Measurements from ENCODE around the gene NFAM1.

The NFAM1 gene

DNA sequence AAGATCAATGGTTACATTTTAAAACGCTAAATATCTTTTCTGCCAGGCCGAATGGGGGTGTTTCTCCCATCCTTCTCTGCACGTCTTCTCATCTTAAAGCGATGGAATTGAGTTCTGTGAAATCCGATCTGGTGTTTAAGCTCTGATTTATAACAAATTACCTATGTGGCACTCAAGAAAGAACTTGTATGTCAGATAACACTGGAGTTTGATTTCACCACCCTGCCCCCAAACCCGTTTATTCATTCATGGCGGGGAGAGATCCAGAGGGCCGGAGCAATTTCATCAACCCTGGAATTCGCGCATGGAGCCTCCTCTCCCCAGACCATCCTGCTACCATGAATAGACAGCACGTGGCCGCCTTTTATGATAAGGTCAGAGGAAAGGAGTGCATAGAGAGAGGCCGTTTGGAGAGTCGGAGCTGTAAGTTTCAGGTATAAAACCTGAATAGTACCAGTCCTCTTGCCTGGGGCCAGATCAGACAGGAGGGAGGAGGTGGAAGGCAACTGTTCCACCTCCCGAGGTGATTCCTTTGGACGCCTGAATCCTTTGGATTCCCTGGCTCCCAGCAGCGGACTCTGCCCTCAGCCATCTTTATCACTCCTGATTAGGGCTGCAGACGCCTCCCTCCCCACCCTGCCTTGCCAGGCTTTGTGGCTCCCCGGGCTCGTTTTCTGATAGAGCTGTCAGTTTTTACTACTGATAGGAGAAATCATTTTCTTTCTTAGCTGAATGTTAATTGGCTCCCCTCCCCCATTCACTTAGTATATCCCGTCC is 27.3 kb upstream of the NFAM1 start:
- H3K4me2 ChIP-seq (ENCODE audit: low read depth, low read length, poor library complexity, severe bottlenecking) = no peak overlapping the region
- no peaks in the 10 kb centered on the region for H3K27me3 ChIP-seq (ENCODE audit: insufficient read depth, low read length, poor library complexity, severe bottlenecking)

DNA sequence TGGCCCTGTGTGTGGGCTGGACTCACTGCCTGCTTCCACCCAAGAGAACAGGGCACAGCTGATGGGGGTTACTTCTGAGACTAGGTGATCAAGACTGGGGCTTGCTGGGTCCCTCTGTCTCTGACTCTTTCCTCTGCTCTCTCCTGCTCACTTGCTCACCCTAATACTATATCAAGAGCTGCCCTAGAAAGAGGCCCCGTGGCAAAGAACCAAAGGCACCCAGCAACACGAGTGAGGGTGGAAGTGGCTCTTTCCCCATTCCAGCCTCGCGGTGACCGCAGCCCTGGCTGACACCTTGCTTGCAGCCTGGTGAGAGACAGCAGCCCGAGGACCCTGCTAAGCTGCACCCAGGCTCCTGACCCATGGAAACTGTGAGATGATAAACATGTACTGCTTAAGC is 20.7 kb upstream of the NFAM1 start:
- H3K9me3 ChIP-seq (ENCODE audit: insufficient read depth, low read depth, low read length) = no peaks in the 10 kb centered on the region
- H3F3A ChIP-seq (ENCODE audit: low read depth) = no peaks in the 10 kb centered on the region
- H4K20me1 ChIP-seq (ENCODE audit: insufficient read depth, low read length, poor library complexity, severe bottlenecking) = no peaks in the 10 kb centered on the region
- TF ChIP-seq EZH2phosphoT487 (IDR thresholded peaks at IDR 0.05; ENCODE audit: borderline replicate concordance) = no peak
- TF ChIP-seq, protein P1, sequence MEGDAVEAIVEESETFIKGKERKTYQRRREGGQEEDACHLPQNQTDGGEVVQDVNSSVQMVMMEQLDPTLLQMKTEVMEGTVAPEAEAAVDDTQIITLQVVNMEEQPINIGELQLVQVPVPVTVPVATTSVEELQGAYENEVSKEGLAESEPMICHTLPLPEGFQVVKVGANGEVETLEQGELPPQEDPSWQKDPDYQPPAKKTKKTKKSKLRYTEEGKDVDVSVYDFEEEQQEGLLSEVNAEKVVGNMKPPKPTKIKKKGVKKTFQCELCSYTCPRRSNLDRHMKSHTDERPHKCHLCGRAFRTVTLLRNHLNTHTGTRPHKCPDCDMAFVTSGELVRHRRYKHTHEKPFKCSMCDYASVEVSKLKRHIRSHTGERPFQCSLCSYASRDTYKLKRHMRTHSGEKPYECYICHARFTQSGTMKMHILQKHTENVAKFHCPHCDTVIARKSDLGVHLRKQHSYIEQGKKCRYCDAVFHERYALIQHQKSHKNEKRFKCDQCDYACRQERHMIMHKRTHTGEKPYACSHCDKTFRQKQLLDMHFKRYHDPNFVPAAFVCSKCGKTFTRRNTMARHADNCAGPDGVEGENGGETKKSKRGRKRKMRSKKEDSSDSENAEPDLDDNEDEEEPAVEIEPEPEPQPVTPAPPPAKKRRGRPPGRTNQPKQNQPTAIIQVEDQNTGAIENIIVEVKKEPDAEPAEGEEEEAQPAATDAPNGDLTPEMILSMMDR (conservative IDR thresholded peaks at IDR 0.05; ENCODE audit: low read length) = no peak
- no peak overlapping the region for H3K4me2 ChIP-seq (ENCODE audit: low read depth, low read length, poor library complexity, severe bottlenecking)
- no peaks in the 10 kb centered on the region for H3K36me3 ChIP-seq (ENCODE audit: insufficient read depth, low read length)
- no peak overlapping the region for H3K9ac ChIP-seq (ENCODE audit: low read depth, low read length, poor library complexity, severe bottlenecking)
- H3K4me1 ChIP-seq (ENCODE audit: insufficient read depth, low read length, poor library complexity, severe bottlenecking) = no peaks in the 10 kb centered on the region
- H3K4me3 ChIP-seq (ENCODE audit: low read length, poor library complexity, severe bottlenecking) = no peak overlapping the region
- H3K9me2 ChIP-seq (replicated peaks; ENCODE audit: low read depth, low read length) = no peaks in the 10 kb centered on the region
- H3K27me3 ChIP-seq (ENCODE audit: insufficient read depth, low read length, poor library complexity, severe bottlenecking) = no peaks in the 10 kb centered on the region
- H2AFZ ChIP-seq (ENCODE audit: low read length) = no peak overlapping the region
- no peaks in the 10 kb centered on the region for H3K79me2 ChIP-seq (ENCODE audit: insufficient read depth, low read length)

More for the DNA sequence above, 27.3 kb upstream of the NFAM1 start:
- no peaks in the 10 kb centered on the region for H3F3A ChIP-seq (ENCODE audit: low read depth)
- no peak overlapping the region for H3K9ac ChIP-seq (ENCODE audit: low read depth, low read length, poor library complexity, severe bottlenecking)
- no peak overlapping the region for H3K4me3 ChIP-seq (ENCODE audit: low read length, poor library complexity, severe bottlenecking)
- no peaks in the 10 kb centered on the region for H3K79me2 ChIP-seq (ENCODE audit: insufficient read depth, low read length)
- no peaks in the 10 kb centered on the region for H3K9me3 ChIP-seq (ENCODE audit: insufficient read depth, low read depth, low read length)
- no peak overlapping the region for H2AFZ ChIP-seq (ENCODE audit: low read length)
- no peaks in the 10 kb centered on the region for H3K9me2 ChIP-seq (replicated peaks; ENCODE audit: low read depth, low read length)
- no peaks in the 10 kb centered on the region for H3K36me3 ChIP-seq (ENCODE audit: insufficient read depth, low read length)
- no peaks in the 10 kb centered on the region for H4K20me1 ChIP-seq (ENCODE audit: insufficient read depth, low read length, poor library complexity, severe bottlenecking)
- TF ChIP-seq EZH2phosphoT487 (IDR thresholded peaks at IDR 0.05; ENCODE audit: borderline replicate concordance) = no peak
- peaks cover 9% of the 10 kb centered on the region for H3K4me1 ChIP-seq (ENCODE audit: insufficient read depth, low read length, poor library complexity, severe bottlenecking)

DNA sequence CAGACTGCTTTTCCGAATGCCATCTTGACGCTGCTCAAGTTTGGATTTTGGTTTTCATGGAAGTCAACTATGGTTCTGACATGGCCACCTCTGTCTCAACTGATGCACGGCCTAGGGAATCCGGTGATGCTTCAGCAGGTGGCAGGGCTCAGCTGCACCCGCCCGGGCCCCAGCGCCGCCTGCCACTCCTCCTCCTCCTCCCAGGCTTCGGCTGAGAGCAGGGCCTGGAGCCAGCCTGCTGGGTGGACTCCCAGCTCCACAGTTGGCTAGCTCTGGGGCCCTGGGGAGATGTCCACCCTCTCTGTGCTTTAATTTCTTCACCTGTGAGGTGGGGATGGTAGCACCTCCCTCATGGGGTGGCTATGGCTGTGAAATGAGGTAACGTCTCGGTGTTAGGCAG is 20.3 kb upstream of the NFAM1 start:
- TF ChIP-seq, protein P1 (conservative IDR thresholded peaks at IDR 0.05; ENCODE audit: low read length) = no peak
- no peak for TF ChIP-seq EZH2phosphoT487 (IDR thresholded peaks at IDR 0.05; ENCODE audit: borderline replicate concordance)
- Histone ChIP-seq H3F3A (ENCODE audit: low read depth) (no peaks in the 10 kb centered on the region), H3K79me2 (ENCODE audit: insufficient read depth, low read length) (no peaks in the 10 kb centered on the region)

More for the DNA sequence above, 20.3 kb upstream of the NFAM1 start:
- H3K4me2 ChIP-seq (ENCODE audit: low read depth, low read length, poor library complexity, severe bottlenecking) = no peak overlapping the region
- H3K36me3 ChIP-seq (ENCODE audit: insufficient read depth, low read length) = no peaks in the 10 kb centered on the region
- no peaks in the 10 kb centered on the region for H3K9me3 ChIP-seq (ENCODE audit: insufficient read depth, low read depth, low read length)
- no peaks in the 10 kb centered on the region for H3K9me2 ChIP-seq (replicated peaks; ENCODE audit: low read depth, low read length)
- no peak overlapping the region for H3K9ac ChIP-seq (ENCODE audit: low read depth, low read length, poor library complexity, severe bottlenecking)
- no peak overlapping the region for H3K4me3 ChIP-seq (ENCODE audit: low read length, poor library complexity, severe bottlenecking)
- H3K27me3 ChIP-seq (ENCODE audit: insufficient read depth, low read length, poor library complexity, severe bottlenecking) = no peaks in the 10 kb centered on the region
- no peaks in the 10 kb centered on the region for H3K4me1 ChIP-seq (ENCODE audit: insufficient read depth, low read length, poor library complexity, severe bottlenecking)
- H2AFZ ChIP-seq (ENCODE audit: low read length) = no peak overlapping the region
- H4K20me1 ChIP-seq (ENCODE audit: insufficient read depth, low read length, poor library complexity, severe bottlenecking) = no peaks in the 10 kb centered on the region

Data from Loucy (cell line).